Nucleus accumbens (tissue), 56 donors: Measurements from ENCODE around the gene MT1H.
A peak's percentile ranks its signal among the peaks of the same experiment; 100 is the strongest.
"Not testable (repeated sequence)": the region's sequence is repeated elsewhere in the genome, so short reads cannot be mapped to it uniquely, and the experiment has no call there.

ENCODE experiments used
- DNase-seq, 56 donors: peaks; one replicate each; lab custom pipeline; 2025; lab: John Stamatoyannopoulos, UW

The MT1H gene

GRCh38 chr16:56669005-56669839 is at the start of gene MT1H:
Gene MT1H, plus strand, starts transcription at chr16:56669814. Its CDS starts 71 bp downstream, at chr16:56669885.
- peak in 4 of 56 donors; percentile 8 to 35 (median 16) for DNase-seq

GRCh38 chr16:56620339-56620897 is 49.2 kb upstream of the MT1H start:
- DNase-seq, result no peak

- DNase-seq, result not testable (repeated sequence)
These were observed 47.8 kb upstream of the MT1H start for GRCh38 chr16:56621665-56622445.

- not testable (repeated sequence) for DNase-seq
These were observed 46.4 kb upstream of the MT1H start for GRCh38 chr16:56623184-56623583.

- DNase-seq, result peak in 3 of 56 donors; percentile 14 to 36 (median 20)
These were observed 46.0 kb upstream of the MT1H start for GRCh38 chr16:56623637-56624036.

GRCh38 chr16:56625140-56625942 is 44.3 kb upstream of the MT1H start, which contains the start of gene MT1E:
Gene MT1E, plus strand, starts transcription at chr16:56625781. Its CDS starts 71 bp downstream, at chr16:56625852.
- peak in 36 of 56 donors; percentile 28 to 74 (median 53) for DNase-seq

- peak in 2 of 56 donors; percentile 52 to 69 for DNase-seq
These were observed 43.5 kb upstream of the MT1H start for GRCh38 chr16:56625943-56626654.

- no peak for DNase-seq
These were observed 42.9 kb upstream of the MT1H start for GRCh38 chr16:56626685-56627084.

- no peak for DNase-seq
These were observed 40.9 kb upstream of the MT1H start for GRCh38 chr16:56628486-56629350.

DNA sequence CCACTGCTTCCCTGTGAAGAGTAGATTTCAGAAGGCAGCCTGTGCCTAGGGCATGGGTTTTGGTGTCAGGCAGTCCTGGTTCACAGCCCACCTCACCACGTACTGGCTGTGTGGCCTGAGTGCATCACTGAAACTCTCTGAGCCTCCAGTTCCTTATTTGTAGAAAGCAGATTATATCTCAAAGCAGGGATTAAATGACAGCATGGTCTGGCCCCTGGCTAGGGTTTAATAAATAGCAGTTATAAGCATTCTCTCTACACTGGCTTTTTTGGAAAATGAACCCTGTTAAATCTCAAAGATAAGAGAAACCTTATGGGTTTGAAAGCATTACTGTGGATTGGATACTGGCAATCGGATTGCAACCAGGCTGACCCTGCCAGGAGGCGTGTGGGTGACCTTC is 40.1 kb upstream of the MT1H start:
- DNase-seq, result no peak

DNA sequence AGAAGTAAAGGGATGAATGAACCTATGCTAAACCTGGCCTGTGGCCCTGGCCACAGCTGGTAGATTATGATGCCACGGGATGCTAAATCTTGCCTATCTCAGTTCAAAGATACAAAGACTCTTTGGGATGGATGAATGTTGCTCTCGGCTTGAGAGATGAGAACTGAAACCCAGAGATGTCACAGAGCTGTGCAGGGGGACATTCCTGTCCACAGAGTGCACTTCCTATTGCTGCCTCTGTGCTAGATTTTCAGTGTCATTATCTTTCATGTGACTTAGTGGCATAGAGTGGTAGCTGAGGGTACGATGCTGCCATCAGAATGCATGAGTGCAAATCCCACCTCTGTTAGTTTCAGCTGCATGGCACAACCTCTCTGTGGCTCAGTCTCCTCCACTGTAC is 39.5 kb upstream of the MT1H start:
- no peak for DNase-seq

GRCh38 chr16:56631197-56631596 is 38.4 kb upstream of the MT1H start:
- no peak for DNase-seq

GRCh38 chr16:56631832-56632155 is 37.8 kb upstream of the MT1H start:
- DNase-seq, result peak in 1 of 56 donors; percentile 46

- peak in 37 of 56 donors; percentile 19 to 77 (median 49) for DNase-seq
These were observed 37.3 kb upstream of the MT1H start, which contains the start of gene MT1M for GRCh38 chr16:56632156-56632847. Gene MT1M, plus strand, starts transcription at chr16:56632659. Its CDS starts 73 bp downstream, at chr16:56632732.

- no peak for DNase-seq
These were observed 36.7 kb upstream of the MT1H start for GRCh38 chr16:56632848-56633365.

DNA sequence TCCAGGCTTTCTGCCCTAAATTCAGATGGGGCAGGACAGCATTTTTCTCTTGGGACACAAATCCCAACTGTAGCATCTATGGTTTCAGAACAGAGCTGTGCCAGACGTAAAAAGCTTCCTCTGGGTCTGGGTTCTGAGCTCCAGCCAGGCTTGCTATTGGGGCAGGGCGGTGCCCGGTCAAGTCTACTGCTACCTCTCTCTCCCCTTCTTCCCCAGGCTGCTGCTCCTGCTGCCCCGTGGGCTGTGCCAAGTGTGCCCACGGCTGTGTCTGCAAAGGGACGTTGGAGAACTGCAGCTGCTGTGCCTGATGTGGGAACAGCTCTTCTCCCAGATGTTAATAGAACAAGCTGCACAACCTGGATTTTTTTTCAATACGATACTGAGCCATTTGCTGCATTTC is 36.1 kb upstream of the MT1H start:
- DNase-seq, result no peak

DNA sequence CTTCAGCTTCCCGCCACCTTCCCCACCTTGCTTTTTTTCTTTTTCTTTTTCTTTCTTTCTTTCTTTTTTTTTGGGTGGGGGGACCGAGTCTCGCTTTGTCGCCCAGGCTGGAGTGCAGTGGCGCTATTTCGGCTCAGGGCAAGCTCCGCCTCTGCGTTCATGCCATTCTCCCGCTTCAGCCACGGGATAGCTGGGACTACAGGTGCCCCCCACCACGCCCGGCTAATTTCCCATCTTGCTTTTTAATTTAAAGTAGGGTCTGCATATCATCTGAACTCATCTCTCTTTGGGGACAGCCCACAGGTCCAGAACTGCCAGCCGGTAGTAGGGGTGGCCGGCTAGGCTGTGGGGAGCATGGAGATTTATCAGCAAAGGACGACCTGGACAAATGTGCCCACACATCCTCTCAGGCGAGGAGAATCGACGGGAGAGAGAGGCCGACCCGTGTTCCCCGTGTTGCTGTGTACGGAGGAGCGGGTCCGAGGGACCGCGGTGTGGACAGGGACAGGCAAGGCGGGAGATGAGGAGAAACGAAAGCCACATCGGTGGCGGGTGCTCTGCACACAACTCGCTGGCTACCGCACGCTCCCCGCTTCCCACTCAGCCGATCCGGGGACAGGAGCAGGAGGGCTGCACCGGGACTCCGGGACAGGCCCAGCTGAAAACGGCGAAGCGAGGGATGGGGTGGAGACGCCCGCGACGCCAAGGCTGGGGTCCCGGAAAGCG is 34.7 kb upstream of the MT1H start:
- DNase-seq, result no peak
